NCI-H1694 treated with DMSO at 0.1 percent for 48 hours (cell line): ENCODE measurements around the gene HTT.
A peak's percentile ranks its signal among the peaks of the same experiment; 100 is the strongest.

ENCODE experiments used
- DNase-seq: peaks from one replicate; lab custom pipeline; 2025; lab: John Stamatoyannopoulos, UW

Gene HTT

DNA sequence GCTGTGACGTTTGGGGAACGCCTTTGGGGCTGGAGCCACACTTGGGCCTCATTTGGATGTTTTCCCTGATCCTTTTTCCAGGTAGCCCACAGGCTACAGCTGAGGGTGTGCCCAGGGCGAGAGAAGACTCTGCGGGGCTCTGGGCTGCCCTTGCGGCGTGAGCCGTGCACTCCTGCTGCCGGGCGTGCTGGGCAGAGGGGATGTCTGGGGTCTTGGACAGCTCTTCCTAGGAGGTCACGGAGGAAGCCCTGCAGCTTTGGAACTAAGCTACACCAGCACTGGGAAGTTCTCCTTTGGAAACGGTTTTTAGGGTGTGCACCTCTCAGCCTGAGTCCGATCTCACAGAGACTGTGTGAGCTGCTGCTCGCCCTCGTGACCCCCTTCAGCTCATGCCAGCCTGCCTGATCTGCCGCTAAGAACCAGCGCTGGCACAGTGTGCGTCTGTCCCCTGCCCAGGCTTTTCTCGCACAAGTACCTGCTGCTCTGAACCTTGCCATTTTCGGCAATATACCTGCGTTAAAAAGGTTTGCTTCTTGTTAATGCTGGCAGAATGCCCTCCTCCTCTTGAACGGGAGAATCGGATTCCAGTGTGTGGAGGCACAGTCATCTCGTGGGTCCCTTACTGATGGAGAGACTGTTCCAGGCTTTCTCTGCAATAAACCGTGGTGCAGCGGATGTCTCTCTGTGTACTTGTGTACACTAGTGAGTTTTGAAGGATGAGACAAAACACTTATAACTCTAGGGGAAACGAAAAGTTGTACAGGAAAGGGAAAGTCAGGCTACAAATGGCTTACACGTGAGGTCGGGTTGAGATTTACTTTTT is 188.8 kb downstream of the HTT start:
- DNase-seq, result no peak

DNA sequence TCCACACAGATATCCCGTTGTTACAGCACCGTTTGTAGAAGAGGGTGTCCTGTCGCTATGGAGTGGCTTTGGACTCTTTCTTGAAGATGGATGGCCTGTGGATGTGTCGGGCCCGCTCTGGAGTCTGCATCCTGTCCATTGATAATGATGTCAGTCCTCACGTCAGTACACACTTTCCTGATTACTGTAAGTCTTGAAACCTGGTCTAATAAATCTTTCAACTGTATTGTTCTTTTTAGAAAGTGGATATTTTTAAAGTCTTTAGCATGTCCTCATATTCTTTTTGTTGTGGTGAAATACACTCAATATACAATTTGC is 189.4 kb downstream of the HTT start:
- DNase-seq, result no peak

DNA sequence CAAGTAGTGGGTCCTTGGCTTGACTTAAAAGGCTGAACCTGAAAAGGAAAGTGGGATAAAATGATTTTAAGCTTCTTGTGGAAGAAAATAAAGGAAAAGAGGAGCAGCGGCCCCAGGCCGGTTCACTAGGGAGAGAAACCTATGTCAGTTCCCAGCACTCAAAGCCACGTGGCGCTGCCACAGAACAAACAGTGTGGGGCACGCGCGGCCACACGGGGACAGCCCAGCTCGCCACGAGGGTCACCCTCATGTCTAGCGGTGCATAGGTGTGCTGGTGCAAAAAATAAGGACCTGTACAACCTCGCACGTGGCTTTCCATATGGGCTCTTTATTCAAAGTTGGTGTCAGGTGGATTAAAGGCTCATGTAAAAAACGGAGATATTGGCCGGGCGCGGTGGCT is 191.6 kb downstream of the HTT start:
- DNase-seq, result no peak

DNA sequence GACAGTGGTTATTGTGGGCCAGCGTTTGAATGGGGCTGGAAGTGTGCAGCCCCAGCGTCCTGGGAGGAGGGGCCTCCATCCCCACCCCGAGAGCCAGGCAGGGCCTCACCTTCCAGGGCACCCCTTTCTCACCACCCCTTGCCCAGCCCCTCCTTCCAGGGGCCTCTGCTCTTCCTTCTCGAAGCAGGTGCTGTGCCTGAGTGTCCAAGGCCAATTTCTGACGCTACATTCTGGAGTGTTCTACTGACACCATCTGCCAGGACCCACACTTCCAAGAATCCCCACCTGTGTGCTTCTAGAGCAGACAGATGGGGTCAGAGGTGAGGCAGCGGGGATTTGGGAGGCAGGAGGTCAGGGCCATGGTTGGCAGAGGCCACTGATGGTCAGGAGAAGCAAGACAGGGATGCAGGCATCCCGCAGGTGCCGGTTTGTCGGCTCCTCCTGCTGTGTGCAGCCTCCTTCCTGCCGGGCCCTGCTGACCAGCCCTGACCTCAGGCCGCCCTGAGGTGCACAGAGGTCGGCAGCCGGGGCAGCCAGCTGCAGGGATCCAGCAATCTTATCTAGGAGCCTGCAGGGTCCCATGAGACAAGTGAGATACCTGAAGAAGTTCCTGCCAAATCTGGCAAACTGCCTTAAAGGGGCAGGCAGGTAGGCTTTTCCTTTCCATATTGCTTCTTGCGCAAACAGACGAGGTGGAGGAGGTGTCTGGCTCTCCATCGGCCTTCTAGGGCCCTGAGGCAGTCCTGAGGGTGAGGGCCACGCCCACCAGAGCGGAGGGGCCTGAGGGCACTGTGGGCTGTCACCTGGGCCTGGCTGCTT is 193.3 kb downstream of the HTT start:
- DNase-seq, result no peak

DNA sequence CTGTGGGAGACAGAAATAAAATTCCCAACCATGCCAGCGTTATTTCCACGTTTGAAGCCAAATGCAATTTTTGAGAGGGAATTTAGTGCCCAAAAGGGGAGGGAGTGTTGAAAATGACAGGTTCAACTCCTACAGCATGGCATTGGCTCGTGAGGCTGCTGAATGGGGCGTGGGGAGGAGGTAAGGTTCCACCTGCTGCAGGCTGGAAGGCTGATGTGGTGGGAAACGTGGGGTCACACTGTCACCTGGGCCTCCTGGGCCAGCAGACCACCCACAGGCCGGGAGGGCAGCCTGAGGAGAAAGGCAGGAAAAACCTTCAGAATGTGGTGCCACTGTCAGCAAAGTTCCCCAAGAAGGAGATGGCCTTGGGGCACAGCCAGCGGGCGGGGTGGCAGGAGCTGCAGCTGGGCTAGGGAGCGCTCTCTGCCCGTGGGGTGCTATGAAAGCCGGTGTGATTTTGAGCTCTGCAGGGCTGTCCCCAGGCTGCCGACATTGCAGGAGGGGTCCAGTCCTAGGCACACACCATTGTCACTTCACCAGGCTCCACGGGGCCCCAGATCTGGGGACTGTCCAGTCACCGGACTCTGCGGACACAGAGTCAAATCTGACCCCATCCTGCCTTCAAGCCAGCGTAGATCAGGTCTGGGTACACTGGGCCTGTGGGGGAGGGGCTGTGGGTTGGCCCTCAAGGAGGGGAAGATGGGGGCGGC is 194.1 kb downstream of the HTT start:
- DNase-seq, result no peak

DNA sequence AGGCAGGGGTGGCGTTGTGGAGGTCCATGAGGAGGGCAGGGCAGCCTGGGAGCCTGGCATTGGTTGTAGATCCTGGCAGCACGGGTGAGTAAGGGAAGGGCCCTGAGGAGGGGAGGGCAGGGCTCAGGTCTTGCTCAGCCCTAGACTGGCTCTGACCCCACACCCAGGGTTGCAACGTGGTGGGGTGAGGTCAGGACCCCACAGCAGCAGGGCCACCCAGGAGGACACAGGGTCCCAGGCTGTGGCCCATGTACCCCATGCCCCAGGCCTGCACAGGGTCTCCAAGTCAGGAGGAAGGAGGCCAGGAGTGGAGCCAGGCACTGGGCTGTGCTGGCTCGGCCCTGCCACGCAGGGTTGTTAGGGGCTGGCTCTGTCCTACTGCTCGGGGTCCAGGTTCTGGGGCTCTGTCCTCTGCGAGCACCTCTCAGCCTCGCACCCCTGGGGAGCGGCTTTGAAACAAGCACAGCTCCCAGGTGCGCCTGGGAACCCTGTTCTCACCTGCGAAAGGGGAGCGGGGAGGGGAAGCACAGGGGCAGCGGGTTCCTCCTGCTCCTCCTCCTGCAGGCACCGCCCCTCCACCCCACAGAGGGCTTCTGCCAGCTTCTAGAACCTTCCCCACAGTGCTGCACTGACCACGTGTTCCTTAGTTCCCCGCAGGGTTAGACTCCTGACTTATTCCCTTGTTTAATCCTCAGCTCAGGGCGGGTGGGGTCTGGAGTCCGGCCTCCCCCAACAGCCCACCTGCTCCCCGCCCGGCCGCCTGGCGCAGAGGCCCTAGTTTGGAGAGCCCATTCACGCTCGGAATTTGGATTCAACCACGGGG is 194.8 kb downstream of the HTT start:
- no peak for DNase-seq

DNA sequence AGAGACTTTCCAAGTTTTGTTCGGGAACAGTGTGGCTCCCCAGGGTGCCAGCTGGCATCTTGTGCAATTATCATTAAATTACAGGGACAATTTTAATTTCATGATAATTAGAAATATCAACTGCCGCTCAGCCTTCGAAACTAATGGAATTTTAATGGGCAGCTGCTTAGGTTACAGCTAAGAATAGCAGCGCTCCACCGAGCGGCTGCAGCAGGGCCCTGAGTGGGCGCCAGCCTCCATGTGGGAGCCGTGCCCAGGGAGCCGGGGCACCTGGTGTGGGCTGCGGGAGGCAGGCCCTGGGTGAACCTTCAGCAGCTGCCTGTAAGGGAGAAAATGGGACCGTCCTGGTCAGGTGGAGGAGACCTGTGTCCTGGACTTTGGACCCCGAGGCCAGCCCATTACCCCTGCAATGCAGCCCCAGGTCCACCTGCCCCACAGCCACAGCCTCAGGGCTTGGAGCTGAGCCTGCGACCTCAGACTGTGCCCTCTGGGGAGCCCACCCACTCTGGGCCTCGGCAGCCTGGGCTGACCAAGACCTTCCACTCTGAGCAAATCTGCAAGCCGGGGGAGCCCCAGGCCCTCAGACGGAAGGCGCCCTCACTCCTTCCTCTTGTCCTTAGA is 195.6 kb downstream of the HTT start:
- peak; percentile 11 for DNase-seq

DNA sequence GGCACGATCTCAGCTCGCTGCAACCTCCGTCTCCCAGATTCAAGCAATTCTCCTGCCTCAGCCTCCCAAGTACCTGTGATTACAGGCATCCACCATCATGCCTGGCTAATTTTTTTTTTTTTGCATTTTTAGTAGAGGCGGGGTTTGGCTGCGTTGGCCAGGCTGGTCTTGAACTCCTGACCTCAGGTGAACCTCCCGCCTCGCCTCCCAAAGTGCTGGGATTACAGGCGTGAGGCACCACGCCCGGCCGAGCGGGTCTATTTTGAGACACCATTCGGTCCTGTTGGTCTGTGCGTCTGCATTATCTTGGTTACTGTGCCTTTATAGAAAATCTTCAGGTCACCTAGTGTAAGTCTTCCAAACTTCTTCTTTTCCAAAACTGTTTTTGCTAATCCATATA is 196.7 kb downstream of the HTT start:
- DNase-seq, result no peak

DNA sequence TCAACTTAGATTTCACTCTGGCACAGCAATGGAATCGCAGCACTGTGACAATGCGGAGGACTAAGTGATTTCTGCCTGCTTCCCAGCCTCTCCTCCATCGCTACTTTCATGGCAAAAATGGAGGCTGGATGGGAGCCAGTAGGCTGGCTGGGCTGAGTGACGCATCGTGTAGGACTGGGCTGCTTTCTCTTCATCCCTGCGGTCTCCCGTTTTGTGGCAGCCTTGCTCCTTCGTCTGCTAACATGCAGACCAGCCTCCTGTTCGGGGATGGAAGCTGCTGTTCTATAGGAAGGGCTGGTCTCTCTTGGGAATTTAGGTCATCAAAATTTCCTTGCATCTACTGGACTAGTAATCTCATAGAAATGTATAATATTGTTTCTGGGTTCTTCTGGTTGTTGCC is 202.5 kb downstream of the HTT start:
- no peak for DNase-seq

DNA sequence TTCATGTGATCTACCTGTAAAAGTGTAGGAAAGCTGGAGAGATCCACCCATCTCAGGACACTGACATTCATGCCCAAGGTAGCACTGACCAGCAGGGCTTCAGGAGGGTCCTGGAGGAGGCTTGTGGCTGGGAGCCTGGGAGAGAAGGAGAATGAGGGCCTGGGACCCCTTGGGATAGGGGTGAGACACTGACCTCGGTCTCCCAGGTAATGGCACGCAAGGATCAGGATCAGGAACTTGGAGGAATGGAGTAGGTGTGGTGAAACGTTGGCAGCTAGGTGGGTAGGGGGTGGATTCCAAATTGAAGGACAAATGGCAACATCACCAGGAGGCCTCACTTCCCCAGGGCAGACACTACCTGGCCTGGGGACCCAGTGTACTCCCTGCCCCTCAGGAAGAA is 206.0 kb downstream of the HTT start:
- DNase-seq, result no peak

DNA sequence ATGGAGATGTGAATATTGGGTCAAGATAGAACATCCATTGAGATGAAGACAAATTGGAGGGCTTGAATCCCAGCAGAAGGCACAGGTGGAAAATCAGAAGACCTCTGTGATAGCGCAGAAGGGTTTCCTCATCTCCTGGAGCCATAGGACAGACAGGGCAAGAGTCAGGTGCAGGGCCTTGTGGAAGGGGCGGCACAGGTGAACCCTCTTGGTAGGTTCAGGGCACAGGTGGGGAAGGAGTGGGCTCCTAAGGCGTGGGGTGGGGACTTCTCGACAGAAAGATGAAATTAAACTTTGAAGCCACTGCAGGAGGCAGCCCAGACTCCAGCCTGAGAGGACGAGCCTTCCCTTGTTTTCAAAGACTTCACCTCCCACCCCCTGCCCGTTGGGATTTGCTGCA is 209.0 kb downstream of the HTT start:
- no peak for DNase-seq

DNA sequence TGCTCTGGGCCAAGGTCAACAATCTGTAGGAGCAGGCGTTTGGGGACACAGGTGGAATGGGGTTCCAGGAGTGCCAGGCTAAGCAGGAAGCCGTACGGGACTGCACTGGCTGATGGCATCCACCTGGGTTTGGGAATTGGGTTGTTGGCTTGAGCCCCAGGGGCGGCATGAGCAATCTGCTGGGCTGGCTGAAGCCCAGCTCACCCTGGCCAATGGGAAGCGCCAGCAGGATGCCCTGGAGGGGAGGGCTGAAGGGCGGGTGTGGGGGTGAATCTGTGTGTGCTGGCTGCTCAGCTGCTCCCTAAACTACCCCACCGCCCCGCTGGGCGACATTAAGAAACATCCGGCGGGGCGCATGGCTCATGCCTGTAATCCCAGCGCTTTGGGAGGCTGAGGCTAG is 209.4 kb downstream of the HTT start:
- peak; percentile 69 for DNase-seq

DNA sequence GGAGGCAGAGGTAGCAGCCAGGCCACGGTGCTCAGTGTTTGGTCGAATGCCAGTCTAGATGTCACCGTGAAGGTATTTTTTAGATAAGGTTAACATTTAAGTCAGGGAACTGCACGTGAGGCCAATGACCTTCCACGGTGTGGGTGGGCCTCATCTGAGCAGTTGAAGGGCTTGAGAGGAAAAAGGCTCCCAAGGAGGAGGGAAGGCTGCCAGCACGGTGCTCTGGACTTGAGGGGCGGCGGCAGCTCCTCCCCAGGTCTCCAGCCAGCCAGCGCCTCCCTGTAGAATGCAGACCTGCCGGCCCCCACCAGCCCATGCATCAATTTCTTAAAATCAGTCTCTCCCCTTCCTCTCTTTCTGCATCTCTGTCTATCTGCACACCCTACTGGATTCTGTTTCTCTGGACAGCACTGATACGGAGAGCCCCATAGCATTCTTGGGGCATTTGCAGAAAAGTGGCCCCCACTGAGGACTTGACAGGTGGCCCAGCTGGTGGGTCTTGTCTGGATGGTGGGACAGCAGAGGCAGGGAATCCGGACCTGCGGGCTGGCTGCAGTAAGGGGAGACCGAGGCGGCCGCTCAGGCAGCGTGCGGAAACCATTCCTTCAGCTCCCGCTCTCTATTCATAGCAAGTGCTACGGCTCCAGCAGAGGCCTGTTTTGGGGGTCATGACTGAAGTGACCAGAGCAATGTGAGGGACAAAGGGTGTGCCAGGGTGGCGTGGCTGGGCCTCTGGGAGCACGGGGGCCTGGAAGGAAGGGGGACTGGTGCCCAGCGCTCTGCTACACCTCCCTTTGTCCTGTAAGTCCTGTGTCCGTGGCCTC is 210.5 kb downstream of the HTT start:
- no peak for DNase-seq

DNA sequence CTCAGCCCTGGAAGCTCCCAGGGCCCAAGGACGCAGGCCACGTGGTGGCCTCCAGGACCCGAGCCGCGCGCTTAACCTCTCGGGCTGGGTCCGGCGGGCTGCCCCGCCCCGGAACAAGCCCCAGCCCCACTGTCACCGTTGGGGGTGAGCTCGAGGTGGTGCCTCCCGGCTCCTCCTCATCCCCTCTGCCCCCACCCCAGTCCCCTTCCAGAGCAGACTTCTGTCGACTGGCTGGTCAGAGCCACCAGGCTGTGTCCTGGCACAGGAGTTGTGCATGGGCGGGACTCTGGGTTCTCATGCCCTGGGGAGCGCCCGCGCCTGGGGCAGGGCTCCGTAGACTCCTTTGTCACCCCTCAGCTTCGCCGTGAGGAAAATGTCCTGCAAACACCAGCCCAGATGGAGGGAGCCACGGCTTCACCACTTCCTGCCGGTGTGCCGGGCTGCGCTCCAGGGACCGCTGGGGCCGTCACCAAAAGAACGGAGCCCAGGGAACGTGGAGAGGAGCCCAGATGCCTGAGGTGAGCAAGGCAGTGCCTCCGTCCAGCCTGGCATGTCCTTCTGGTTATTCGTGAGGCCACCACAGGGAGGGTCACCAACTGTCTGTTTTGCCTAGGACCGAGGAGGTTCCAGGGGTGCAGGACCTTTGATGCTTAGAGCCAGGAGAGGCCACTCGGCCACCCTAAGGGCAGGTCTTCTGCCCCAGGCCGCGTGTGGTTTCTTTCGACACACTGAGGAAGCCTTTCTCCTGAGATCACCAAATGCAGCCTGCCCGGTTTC is 211.3 kb downstream of the HTT start:
- no peak for DNase-seq

DNA sequence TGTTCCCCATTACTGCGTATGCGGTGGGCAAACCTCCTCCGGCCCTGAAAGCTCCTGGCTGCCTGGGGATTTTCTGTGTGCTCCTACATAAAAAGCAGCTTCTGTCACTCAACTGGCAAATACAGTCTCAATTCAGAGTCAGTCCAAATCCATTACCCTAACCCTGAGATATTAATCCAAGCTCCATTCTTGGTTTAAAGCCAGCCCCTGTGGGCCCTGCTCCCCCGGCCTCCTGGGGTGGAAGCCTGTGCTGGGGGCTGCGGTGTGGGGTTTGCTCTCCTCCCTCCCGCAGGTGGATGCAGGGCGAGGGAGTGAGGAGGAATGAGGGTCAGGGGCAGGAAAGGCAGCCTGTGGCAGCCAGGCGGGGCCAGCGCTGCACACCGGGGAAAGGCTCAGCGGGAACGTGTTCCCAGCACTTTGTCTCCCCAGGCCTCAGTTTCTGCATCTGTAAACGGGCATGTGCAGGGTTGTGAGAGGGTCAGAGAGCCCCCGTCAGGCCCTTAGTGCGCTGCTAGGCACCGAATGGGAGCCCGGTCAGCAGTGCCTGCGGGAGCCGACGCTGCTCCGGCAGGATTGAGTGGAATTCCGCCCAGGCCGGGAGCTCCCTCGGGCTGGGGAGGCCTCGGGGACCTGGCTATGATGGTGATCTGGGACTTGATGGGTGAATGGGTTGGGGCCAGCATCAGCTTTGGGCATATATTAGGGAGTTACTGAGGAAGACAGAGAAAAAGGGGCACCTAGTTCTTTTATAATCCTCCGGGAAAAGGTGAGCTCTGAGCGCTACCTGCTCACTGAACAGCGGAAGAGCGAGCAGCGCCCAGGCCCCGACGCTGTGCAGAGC is 212.1 kb downstream of the HTT start:
- DNase-seq, result no peak

DNA sequence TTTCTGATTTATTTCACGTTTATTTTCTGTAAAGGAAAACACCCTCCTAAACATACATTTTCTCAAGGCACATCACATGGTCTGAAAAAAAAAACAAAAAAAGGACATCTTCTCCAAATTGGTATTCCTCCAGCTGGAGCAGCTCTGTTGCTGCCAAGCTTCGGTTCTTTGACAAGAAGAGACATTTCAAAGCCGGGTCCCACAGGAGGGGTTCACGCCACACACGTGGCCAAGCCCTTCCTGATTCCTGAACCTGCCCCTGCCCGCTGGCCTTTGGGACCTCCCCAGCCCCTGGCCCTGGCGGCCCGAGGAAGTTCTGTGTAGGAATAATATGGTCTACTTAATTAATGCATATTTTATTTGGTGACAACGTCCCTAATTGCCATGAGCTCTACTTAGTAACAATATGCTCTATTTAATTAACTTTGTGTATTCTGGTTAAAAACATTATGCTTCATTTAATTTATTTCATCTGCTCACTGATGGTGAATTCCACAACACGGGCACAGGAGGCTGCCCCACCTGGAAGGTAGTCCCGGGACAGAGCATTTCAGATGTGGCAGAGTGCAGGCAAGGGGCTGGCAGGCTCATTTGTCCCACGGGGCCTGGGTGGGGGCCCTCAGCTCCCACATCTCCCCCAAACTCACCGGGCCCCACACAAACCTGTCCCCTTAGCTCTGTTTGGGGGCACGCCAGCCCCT is 212.9 kb downstream of the HTT start:
- DNase-seq, result peak; percentile 19

DNA sequence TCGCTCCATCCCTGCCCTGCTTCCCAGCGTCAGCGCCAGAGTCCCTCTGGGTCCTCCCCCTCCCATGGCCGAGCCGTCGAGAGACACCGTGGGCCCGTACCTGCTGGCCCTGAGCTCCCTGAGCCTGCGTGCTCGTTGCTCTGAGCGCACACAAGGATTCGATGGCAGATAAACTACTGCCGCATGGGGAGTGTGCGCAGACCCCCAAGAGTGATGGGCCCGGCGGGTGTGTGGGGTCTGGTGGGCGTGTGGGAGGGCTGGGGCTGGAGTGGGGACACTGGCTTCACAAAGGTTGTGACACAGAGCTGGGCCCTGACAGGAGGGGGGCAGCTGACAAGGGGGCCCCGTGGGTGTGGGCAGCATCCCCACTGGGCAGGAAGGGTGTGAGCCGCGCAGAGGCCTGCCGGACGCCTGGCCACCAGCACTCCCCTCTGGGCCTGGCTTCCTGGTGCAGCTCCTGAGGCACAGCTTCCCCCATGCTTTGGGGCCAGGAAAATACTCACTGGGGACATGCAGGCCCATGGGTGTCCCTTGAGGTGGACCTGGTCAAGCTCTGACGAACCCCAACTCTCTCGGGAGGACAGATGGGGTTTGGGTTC is 213.6 kb downstream of the HTT start:
- no peak for DNase-seq

DNA sequence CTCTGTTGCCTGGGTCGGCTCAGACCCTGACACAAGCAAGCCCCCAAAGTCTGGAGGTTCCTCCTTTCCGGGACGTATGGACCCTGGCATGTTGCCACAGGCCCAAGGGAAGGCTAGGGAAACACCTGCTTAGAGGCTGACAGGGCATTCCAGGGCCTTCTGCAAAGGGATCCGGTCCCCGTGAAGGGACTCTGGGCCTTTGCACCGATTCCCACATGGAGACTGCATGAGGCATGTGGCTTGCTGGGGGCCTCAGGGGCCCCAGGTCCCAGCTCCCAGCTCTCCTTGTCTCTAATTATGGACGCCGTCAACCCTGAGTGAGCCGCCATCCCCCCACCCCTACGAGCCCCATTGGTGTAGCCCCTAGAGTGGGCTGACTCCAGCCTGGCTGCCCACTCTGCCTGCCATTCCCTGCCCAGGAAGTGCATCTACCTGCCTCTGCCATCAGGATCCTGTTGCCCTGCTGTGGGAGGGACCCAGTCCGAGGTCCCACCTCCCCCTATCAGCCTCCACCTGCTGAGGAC is 214.2 kb downstream of the HTT start:
- no peak for DNase-seq
